ENCODE results near the gene ZNF512B.
"Not testable (repeated sequence)": the region's sequence is repeated elsewhere in the genome, so short reads cannot be mapped to it uniquely, and the experiment has no call there.

ZNF512B gene, protein sequence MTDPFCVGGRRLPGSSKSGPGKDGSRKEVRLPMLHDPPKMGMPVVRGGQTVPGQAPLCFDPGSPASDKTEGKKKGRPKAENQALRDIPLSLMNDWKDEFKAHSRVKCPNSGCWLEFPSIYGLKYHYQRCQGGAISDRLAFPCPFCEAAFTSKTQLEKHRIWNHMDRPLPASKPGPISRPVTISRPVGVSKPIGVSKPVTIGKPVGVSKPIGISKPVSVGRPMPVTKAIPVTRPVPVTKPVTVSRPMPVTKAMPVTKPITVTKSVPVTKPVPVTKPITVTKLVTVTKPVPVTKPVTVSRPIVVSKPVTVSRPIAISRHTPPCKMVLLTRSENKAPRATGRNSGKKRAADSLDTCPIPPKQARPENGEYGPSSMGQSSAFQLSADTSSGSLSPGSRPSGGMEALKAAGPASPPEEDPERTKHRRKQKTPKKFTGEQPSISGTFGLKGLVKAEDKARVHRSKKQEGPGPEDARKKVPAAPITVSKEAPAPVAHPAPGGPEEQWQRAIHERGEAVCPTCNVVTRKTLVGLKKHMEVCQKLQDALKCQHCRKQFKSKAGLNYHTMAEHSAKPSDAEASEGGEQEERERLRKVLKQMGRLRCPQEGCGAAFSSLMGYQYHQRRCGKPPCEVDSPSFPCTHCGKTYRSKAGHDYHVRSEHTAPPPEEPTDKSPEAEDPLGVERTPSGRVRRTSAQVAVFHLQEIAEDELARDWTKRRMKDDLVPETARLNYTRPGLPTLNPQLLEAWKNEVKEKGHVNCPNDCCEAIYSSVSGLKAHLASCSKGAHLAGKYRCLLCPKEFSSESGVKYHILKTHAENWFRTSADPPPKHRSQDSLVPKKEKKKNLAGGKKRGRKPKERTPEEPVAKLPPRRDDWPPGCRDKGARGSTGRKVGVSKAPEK

GRCh38 chr20:63969838-63970713 lies at the start of gene ZNF512B:
ZNF512B (minus strand) TSS chr20:63969930; CDS start chr20:63967950, 1,980 bp downstream.
- H3K27ac Mint-ChIP-seq: peak within 1 kb of the TSS; percentile 71
- H3K9me3 Mint-ChIP-seq: peaks cover 8% of the 10 kb centered on the region
- peaks cover 22% of the 10 kb centered on the region for H3K36me3 Mint-ChIP-seq (ENCODE audit: low read depth)
- peaks cover 23% of the 10 kb centered on the region for H3K4me1 Mint-ChIP-seq (ENCODE audit: low read depth)
- H3K4me3 Mint-ChIP-seq: peak within 1 kb of the TSS; percentile 79
- H3K27me3 Mint-ChIP-seq: peaks cover 33% of the 10 kb centered on the region
- intact Hi-C loops (cut with micrococcal nuclease): loop anchor here (5.0 kb wide), 3 partner anchors 58 to 533 kb away; partner anchors contain the start of gene PTK6

DNA sequence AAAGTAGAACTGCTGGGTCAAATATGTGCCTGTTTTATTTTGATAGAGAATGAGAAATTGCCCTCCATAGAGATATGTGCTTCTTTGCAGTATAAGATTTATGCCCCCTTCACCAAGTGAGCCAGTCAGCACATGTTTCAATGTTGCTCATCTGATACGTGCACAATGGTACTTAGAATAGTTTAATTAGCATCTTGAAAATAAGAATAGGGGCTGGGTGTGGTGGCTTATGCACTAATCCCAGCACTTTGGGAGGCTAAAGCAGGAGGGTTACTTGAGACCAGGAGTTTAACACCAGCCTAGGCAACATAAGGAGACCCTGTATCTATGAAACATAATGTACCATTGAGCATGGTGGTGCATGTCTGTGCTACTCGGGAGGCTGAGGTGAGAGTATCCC lies 45.9 kb upstream of the ZNF512B start:
- no peaks in the 10 kb centered on the region for H3K9me3 Mint-ChIP-seq
- intact Hi-C loops (cut with micrococcal nuclease): no loop called here
- no peak overlapping the region for H3K4me3 Mint-ChIP-seq
- H3K27ac Mint-ChIP-seq: no peak overlapping the region
- H3K27me3 Mint-ChIP-seq: no peaks in the 10 kb centered on the region
- no peaks in the 10 kb centered on the region for H3K4me1 Mint-ChIP-seq (ENCODE audit: low read depth)
- H3K36me3 Mint-ChIP-seq (ENCODE audit: low read depth): peaks cover 90% of the 10 kb centered on the region

GRCh38 chr20:64012385-64013154 lies 42.8 kb upstream of the ZNF512B start:
- H3K4me3 Mint-ChIP-seq; H3K27ac Mint-ChIP-seq; H3K9me3 Mint-ChIP-seq; H3K27me3 Mint-ChIP-seq; intact Hi-C loops (cut with micrococcal nuclease); H3K4me1 Mint-ChIP-seq (ENCODE audit: low read depth): not testable (repeated sequence)
- peaks cover 91% of the 10 kb centered on the region for H3K36me3 Mint-ChIP-seq (ENCODE audit: low read depth)

DNA sequence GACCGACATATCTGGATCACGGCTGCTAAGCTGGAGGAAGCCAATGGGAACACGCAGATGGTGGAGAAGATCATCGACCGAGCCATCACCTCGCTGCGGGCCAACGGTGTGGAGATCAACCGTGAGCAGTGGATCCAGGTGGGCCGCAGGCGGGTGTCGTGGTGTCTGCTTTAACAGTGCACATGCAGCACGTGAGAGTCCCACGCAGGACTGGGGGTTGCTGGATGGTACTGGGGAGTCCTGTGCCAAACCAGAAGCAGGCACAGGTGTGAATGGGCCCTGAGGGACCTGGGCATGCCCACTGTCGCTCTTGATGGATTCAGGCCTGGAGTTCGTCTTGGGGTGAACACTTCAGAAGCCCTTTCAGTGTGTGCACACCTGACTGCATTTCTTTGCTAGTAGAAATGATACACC lies 41.6 kb upstream of the ZNF512B start:
- H3K27ac Mint-ChIP-seq: no peak overlapping the region
- H3K9me3 Mint-ChIP-seq: peaks cover 7% of the 10 kb centered on the region
- H3K27me3 Mint-ChIP-seq: no peaks in the 10 kb centered on the region
- no peak overlapping the region for H3K4me3 Mint-ChIP-seq
- peaks cover 91% of the 10 kb centered on the region for H3K36me3 Mint-ChIP-seq (ENCODE audit: low read depth)
- intact Hi-C loops (cut with micrococcal nuclease): no loop called here
- H3K4me1 Mint-ChIP-seq (ENCODE audit: low read depth): no peaks in the 10 kb centered on the region

DNA sequence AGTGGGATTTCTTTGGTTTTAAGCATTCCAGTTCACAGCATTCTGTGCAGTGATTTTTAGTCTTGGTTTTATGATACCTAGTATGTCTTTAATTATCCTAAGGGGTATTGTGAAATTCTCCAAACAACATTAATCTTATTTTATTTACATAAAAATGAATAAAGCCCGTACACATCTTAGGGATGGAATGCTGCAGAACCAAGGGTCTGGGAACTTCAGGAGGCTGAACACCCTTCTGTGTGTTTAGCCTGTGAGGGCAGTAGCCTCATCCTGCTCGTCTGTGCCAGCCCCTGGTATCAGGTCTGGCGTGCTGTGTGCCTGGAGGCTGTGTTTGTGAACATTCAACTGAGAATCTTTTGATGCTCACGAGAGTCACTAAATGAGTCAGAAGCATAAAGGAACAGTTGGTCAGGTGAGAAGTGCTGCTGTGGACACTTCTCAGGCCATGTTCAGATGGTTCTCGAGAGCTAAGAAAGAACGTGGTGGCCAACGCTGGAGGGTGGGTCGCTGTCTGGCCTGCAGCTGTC lies 41.0 kb upstream of the ZNF512B start:
- Mint-ChIP-seq H3K27me3 (no peaks in the 10 kb centered on the region), H3K9me3 (peaks cover 7% of the 10 kb centered on the region), H3K27ac (no peak overlapping the region), H3K4me3 (no peak overlapping the region), H3K36me3 (ENCODE audit: low read depth) (peaks cover 91% of the 10 kb centered on the region), H3K4me1 (ENCODE audit: low read depth) (no peaks in the 10 kb centered on the region)
- intact Hi-C loops (cut with micrococcal nuclease): no loop called here

- H3K27me3 Mint-ChIP-seq: no peaks in the 10 kb centered on the region
- H3K27ac Mint-ChIP-seq: no peak overlapping the region
- H3K36me3 Mint-ChIP-seq (ENCODE audit: low read depth): peaks cover 91% of the 10 kb centered on the region
- H3K4me3 Mint-ChIP-seq: no peak overlapping the region
- peaks cover 7% of the 10 kb centered on the region for H3K9me3 Mint-ChIP-seq
- intact Hi-C loops (cut with micrococcal nuclease): no loop called here
- no peaks in the 10 kb centered on the region for H3K4me1 Mint-ChIP-seq (ENCODE audit: low read depth)
These were observed 40.2 kb upstream of the ZNF512B start for GRCh38 chr20:64009811-64010387.

- H3K27ac Mint-ChIP-seq: no peak overlapping the region
- peaks cover 7% of the 10 kb centered on the region for H3K9me3 Mint-ChIP-seq
- H3K4me3 Mint-ChIP-seq: no peak overlapping the region
- H3K36me3 Mint-ChIP-seq (ENCODE audit: low read depth): peaks cover 98% of the 10 kb centered on the region
- H3K4me1 Mint-ChIP-seq (ENCODE audit: low read depth): no peaks in the 10 kb centered on the region
- no peaks in the 10 kb centered on the region for H3K27me3 Mint-ChIP-seq
- intact Hi-C loops (cut with micrococcal nuclease): no loop called here
These were observed 37.2 kb upstream of the ZNF512B start for GRCh38 chr20:64006902-64007301.

- Mint-ChIP-seq H3K27ac (no peak overlapping the region), H3K4me3 (no peak overlapping the region), H3K4me1 (ENCODE audit: low read depth) (no peaks in the 10 kb centered on the region), H3K9me3 (peaks cover 7% of the 10 kb centered on the region), H3K36me3 (ENCODE audit: low read depth) (peaks cover 100% of the 10 kb centered on the region), H3K27me3 (no peaks in the 10 kb centered on the region)
- intact Hi-C loops (cut with micrococcal nuclease): no loop called here
These were observed 36.8 kb upstream of the ZNF512B start for GRCh38 chr20:64006490-64006889.

DNA sequence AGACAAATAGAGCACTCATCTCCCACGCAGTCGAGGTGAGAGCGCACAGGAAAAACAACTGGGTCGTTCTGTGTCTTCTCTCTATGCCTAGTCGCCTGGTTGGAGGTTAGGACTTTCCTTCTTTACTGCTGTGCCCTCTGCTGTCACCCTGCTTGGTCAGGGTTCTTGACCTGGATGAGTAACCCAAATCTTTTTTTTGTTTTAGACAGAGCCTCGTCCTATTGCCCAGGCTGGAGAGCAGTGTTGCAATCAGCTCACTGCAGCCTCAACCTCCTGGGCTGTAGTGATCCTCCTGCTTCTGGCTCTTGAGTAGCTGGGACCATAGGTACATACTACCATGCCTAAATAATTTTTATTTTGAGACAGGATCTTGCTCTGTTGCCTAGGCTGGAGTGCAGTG lies 35.7 kb upstream of the ZNF512B start:
- Mint-ChIP-seq H3K9me3 (peaks cover 7% of the 10 kb centered on the region), H3K27me3 (no peaks in the 10 kb centered on the region), H3K4me1 (ENCODE audit: low read depth) (no peaks in the 10 kb centered on the region), H3K27ac (no peak overlapping the region), H3K36me3 (ENCODE audit: low read depth) (peaks cover 100% of the 10 kb centered on the region), H3K4me3 (no peak overlapping the region)
- intact Hi-C loops (cut with micrococcal nuclease): no loop called here

DNA sequence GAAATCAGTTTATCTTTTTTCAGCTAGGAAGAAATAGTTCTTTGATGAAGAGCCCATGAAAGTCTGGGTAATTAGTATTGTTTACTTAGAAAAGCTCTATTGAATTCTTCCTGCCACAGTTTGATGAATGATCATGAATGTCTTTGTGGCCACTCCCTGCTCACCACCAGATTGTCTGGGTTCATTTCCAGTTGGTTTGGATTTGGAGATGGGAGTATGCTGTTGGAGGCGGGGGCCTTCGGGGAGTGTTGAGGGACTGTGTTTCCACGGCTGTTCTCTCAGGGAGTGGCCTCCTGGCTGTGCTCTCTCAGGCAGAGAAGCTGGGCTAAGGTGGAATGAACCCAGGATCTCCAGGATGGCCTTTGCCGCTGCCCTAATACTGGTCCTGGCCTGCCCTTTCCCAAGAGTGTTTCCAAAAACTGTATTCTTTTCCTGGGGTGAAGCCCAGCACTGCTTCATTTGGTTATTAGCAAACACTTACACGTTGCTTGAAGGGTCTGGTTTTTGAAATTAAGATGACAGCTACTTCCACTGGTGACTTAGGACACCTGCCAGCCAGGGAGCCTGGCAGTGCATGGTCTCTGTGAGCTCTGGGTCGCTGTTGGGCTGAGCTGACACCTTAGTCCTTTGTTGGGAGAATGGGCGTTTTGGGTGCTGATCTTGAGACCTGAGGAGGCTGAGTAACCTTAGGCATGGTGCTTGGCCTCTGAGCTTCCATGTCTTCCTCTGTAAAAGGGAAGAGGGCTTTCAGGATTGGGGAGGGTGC lies 34.4 kb upstream of the ZNF512B start:
- Mint-ChIP-seq H3K9me3 (peaks cover 7% of the 10 kb centered on the region), H3K4me1 (ENCODE audit: low read depth) (no peaks in the 10 kb centered on the region), H3K36me3 (ENCODE audit: low read depth) (peaks cover 100% of the 10 kb centered on the region), H3K27me3 (no peaks in the 10 kb centered on the region), H3K4me3 (no peak overlapping the region), H3K27ac (no peak overlapping the region)
- intact Hi-C loops (cut with micrococcal nuclease): no loop called here

GRCh38 chr20:64001607-64002011 lies 31.9 kb upstream of the ZNF512B start:
- Mint-ChIP-seq H3K9me3 (no peaks in the 10 kb centered on the region), H3K36me3 (ENCODE audit: low read depth) (peaks cover 100% of the 10 kb centered on the region), H3K27me3 (no peaks in the 10 kb centered on the region), H3K4me1 (ENCODE audit: low read depth) (no peaks in the 10 kb centered on the region), H3K27ac (no peak overlapping the region), H3K4me3 (no peak overlapping the region)
- intact Hi-C loops (cut with micrococcal nuclease): no loop called here

DNA sequence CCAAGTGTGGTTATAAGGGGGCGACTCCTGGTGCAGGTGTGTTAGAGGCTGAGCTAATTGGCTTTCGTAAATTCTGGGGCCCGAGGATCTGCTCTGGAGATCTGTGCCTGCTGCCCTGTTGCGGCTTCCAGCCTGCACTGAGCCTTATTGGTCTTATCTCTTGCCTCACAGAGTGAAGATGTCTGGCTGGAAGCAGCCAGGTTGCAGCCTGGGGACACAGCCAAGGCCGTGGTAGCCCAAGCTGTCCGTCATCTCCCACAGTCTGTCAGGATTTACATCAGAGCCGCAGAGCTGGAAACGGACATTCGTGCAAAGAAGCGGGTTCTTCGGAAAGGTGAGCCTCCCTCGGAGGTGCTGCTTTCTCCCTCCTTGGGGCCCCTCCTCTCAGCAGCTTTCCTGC lies 31.2 kb upstream of the ZNF512B start:
- Mint-ChIP-seq H3K4me1 (ENCODE audit: low read depth) (no peaks in the 10 kb centered on the region), H3K4me3 (no peak overlapping the region), H3K36me3 (ENCODE audit: low read depth) (peaks cover 100% of the 10 kb centered on the region), H3K27me3 (no peaks in the 10 kb centered on the region), H3K9me3 (no peaks in the 10 kb centered on the region), H3K27ac (no peak overlapping the region)
- intact Hi-C loops (cut with micrococcal nuclease): no loop called here

All from dendritic cell treated with granulocyte-macrophage colony-stimulating factor and Interleukin-4, amounts not matched to agents 40 ng/mL and 50 ng/mL, for 4 days (primary cell).